Measurements from ENCODE around the gene CPSF2.

DNA sequence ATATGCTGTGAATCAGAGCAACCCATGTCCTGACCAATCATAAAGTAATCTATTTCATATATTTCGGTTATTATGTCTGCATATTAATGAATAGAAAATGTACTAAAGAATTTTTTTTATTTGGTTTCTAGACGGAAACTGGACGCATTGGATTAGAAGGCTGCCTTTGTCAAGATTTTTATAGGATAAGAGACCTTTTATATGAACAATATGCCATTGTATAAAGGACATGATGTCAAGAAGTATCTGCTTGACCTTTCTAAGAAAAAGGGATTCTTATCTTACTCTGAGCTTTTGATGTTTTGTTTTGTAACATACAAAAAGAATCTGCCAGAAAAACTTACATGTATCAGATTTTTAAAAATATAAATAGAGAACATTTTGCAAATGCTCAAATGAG, 39.8 kb downstream of the CPSF2 start:
- TF ChIP-seq, protein P1, sequence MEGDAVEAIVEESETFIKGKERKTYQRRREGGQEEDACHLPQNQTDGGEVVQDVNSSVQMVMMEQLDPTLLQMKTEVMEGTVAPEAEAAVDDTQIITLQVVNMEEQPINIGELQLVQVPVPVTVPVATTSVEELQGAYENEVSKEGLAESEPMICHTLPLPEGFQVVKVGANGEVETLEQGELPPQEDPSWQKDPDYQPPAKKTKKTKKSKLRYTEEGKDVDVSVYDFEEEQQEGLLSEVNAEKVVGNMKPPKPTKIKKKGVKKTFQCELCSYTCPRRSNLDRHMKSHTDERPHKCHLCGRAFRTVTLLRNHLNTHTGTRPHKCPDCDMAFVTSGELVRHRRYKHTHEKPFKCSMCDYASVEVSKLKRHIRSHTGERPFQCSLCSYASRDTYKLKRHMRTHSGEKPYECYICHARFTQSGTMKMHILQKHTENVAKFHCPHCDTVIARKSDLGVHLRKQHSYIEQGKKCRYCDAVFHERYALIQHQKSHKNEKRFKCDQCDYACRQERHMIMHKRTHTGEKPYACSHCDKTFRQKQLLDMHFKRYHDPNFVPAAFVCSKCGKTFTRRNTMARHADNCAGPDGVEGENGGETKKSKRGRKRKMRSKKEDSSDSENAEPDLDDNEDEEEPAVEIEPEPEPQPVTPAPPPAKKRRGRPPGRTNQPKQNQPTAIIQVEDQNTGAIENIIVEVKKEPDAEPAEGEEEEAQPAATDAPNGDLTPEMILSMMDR (IDR thresholded peaks at IDR 0.05) = no peak
- TF ChIP-seq POLR2A (IDR thresholded peaks at IDR 0.05) = no peak

Measured in Peyer's patch (tissue), 4 donors.